Measurements from ENCODE around the gene LIFR. TPM values are rescaled to one million over a fixed set of nuclear protein-coding genes. Genes with fewer than 3 reads are reported as not detected.

The LIFR gene
- total and polyA plus RNA-seq, 10 donors, result 6.8 to 191 (median 93.3) TPM

DNA sequence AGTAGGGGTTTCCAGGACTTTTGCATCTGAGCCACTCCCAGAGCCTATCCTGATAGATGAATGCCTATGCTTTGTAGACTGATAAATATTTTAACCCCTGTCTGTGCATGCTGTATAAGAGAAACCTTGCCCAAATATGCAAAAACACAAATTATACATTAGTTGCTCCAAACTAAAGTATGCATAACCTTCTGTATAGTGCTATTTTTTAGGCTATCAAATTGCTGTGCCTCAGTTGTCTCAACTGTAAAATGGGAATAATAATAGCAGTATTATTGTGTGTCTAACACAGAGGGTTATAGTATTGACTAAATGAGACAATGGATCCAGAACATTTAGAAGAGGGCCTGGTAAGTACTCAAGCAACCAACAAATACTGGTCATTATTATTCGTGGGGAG is 117.7 kb downstream of the LIFR start:
- Histone ChIP-seq H3K9me3 (no peaks in the 10 kb centered on the region), H3K36me3 (no peaks in the 10 kb centered on the region), H3K27me3 (replicated peaks in 1 of 7) (peaks cover 0 to 90% (median 0%) of the 10 kb centered on the region in 7 donors), H3K27ac (no peak overlapping the region), H3K4me1 (peaks cover 0 to 19% (median 8%) of the 10 kb centered on the region in 6 donors), H3K4me3 (no peak overlapping the region)
- WGBS, 5 donors, result 74 to 100% (median 92%) methylated on average over 1 of the region's 1 CpG
- TF ChIP-seq, protein P1, sequence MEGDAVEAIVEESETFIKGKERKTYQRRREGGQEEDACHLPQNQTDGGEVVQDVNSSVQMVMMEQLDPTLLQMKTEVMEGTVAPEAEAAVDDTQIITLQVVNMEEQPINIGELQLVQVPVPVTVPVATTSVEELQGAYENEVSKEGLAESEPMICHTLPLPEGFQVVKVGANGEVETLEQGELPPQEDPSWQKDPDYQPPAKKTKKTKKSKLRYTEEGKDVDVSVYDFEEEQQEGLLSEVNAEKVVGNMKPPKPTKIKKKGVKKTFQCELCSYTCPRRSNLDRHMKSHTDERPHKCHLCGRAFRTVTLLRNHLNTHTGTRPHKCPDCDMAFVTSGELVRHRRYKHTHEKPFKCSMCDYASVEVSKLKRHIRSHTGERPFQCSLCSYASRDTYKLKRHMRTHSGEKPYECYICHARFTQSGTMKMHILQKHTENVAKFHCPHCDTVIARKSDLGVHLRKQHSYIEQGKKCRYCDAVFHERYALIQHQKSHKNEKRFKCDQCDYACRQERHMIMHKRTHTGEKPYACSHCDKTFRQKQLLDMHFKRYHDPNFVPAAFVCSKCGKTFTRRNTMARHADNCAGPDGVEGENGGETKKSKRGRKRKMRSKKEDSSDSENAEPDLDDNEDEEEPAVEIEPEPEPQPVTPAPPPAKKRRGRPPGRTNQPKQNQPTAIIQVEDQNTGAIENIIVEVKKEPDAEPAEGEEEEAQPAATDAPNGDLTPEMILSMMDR (IDR thresholded peaks at IDR 0.05 in 8 of 11, conservative IDR thresholded peaks at IDR 0.05 in 3 of 11), result no peak
- TF ChIP-seq POLR2A (IDR thresholded peaks at IDR 0.05) (no peak), POLR2AphosphoS5 (IDR thresholded peaks at IDR 0.05) (no peak)
- intact Hi-C loops (cut with DNase I; ENCODE audit: low total_unique reads), result loop anchor here (10.0 kb wide), 1 partner anchor 486 kb away; no protein-coding TSS in a partner anchor
- no peak for DNase-seq

DNA sequence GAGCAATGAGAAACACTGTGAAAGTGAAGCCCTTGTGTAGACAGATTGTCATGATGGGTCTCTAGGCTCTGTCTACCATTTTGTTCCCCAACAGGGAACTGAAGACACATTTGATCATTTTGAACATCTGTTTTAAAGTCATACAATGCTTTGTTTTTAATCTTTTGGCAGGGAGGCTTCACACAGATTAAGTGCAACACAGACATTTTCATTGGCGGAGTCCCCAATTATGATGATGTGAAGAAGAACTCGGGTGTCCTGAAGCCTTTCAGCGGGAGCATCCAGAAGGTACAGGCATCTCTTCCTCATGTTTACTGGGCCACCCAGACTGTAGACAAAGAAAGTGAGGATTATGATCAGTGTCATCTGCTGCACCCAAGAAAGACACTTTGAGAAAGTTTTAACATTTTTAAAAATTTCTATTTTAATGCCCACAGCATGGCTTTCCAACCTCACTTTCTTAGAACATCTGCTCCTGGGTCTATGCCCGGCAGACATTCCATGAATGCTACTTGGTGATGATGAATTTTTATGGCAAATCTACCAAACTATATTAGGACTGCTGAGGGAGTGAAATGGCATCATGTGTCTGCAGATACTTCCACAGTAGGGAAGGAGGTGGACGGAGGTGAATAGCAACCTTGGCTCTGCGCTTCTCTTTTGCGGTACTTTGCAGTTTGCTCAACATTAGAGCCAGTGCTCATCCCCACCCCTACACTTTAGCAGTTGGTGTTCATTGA is 121.3 kb downstream of the LIFR start:
- intact Hi-C loops (cut with DNase I; ENCODE audit: low total_unique reads), result loop anchor here (10.0 kb wide), 1 partner anchor 490 kb away; no protein-coding TSS in a partner anchor
- Histone ChIP-seq H3K4me3 (no peak overlapping the region), H3K9me3 (no peaks in the 10 kb centered on the region), H3K27ac (peak overlapping the region in 1 of 8 donors; percentile 26), H3K4me1 (peaks cover 0 to 32% (median 13%) of the 10 kb centered on the region in 6 donors), H3K27me3 (replicated peaks in 1 of 7) (peaks cover 0 to 75% (median 0%) of the 10 kb centered on the region in 7 donors), H3K36me3 (no peaks in the 10 kb centered on the region)
- WGBS, 5 donors, result 91 to 96% (median 95%) methylated on average over 7 of the region's 7 CpGs
- TF ChIP-seq, protein P1 (IDR thresholded peaks at IDR 0.05 in 8 of 11, conservative IDR thresholded peaks at IDR 0.05 in 3 of 11), result no peak
- no peak for TF ChIP-seq POLR2AphosphoS5 (IDR thresholded peaks at IDR 0.05)
- DNase-seq, result no peak

DNA sequence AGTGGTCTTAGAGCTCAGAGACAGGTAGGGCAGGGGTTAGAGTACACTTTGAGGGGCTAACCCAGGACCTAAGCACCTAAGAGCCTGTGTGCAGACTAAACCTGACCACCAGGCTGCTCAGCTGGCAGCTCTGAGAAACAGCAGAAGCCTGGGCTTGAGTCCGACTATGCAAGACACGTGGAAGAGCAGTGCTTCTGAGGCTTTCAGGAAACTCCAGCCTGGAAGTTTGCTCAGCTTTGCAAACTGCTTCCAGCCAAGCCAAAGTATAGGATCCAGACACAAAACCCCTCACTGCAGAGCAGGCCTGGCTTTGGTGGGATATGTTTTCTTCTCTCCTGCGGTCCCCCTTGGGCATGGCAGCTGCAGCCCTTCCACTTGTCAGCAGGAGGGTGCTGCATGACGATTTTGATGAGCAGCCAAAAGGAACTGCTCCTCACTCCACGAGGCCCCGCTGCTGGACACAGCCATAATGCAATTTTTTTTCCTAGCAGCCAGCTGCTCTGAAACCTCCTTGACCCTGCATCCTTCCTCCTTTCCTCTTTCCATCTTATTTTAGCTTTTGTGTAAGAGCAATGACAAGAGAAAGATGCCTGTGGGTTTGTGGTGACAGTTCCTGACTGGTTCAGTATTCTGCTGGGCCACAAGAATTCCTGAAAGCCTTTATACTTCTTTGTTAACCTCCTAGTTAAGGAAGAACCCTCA is 123.1 kb downstream of the LIFR start:
- intact Hi-C loops (cut with DNase I; ENCODE audit: low total_unique reads), result loop anchor here (10.0 kb wide), 1 partner anchor 491 kb away; no protein-coding TSS in a partner anchor
- no peak for TF ChIP-seq POLR2A (IDR thresholded peaks at IDR 0.05)
- TF ChIP-seq, protein P1 (IDR thresholded peaks at IDR 0.05 in 8 of 11, conservative IDR thresholded peaks at IDR 0.05 in 3 of 11), result peak in 2 of 11 experiments; percentile 6 to 11
- peak in 2 of 3 donors; percentile 55 to 63 for TF ChIP-seq POLR2AphosphoS5 (IDR thresholded peaks at IDR 0.05)
- WGBS, 5 donors, result 11 to 20% (median 16%) methylated on average over 6 of the region's 6 CpGs

More for the DNA sequence above, 123.1 kb downstream of the LIFR start:
- Histone ChIP-seq H3K4me3 (no peak overlapping the region), H3K4me1 (peaks cover 0 to 32% (median 13%) of the 10 kb centered on the region in 6 donors), H3K27me3 (replicated peaks in 1 of 7) (peaks cover 0 to 65% (median 0%) of the 10 kb centered on the region in 7 donors), H3K9me3 (no peaks in the 10 kb centered on the region), H3K36me3 (no peaks in the 10 kb centered on the region), H3K27ac (peak overlapping the region in 7 of 8 donors; percentile 9 to 59 (median 54))
- no peak for DNase-seq
